ENCODE data around the gene KRTAP5-8. TPM values are rescaled to one million over a fixed set of nuclear protein-coding genes. Genes with fewer than 3 reads are reported as not detected.

The KRTAP5-8 gene
- total RNA-seq, 1 experiment from 2014 or later: not detected

GRCh38 chr11:71563406-71563805, 25.6 kb downstream of the KRTAP5-8 start:
- ChIA-PET POLR2A (no interaction called here), CTCF (interaction anchor here (1.2 to 1.3 kb wide), 2 partner anchors 16 to 115 kb away, joined by 3 read pairs; no protein-coding TSS in a partner anchor)
- H3K27ac ChIP-seq (ENCODE audit: low read length): no peak overlapping the region
- in situ Hi-C loops (cut with HindIII; ENCODE audit: low pct_unique_long_range_greater_than_20kb, low sequenced_read_pairs) (no loop called here), intact Hi-C loops (cut with micrococcal nuclease; ENCODE audit: unreplicated experiment) (loop anchor here (1.0 kb wide), 1 partner anchor 37 kb away; no protein-coding TSS in a partner anchor)
- DNase-seq (ENCODE audit: low read depth, low spot score) (peak; percentile 36), ATAC-seq (peak; percentile 86)
- H3K27me3 ChIP-seq (ENCODE audit: control insufficient read depth, insufficient read depth, low read length): peaks cover 12% of the 10 kb centered on the region; the same call in 1 of the 2 replicates
- H3K9me3 ChIP-seq (ENCODE audit: control insufficient read depth, insufficient read depth, low read depth, low read length): no peaks in the 10 kb centered on the region
- no peaks in the 10 kb centered on the region for H3K4me1 ChIP-seq (ENCODE audit: control insufficient read depth, insufficient read depth, low read length)
- BruUV-seq (replicated peaks): no TSS peak
- TF ChIP-seq CTCF (IDR thresholded peaks at IDR 0.05): peak; percentile 82
- TF ChIP-seq TCF7L2 (IDR thresholded peaks at IDR 0.05; ENCODE audit: low read depth, low read length): no peak
- no peak for TF ChIP-seq REST (IDR thresholded peaks at IDR 0.05; ENCODE audit: insufficient read depth in 1 of 2, low read depth in 2 of 2, low read length in 1 of 2)
- no peak overlapping the region for H3K4me3 ChIP-seq (ENCODE audit: low read depth in 2 of 2, low read length in 2 of 2)
- no peaks in the 10 kb centered on the region for H3K36me3 ChIP-seq (ENCODE audit: control insufficient read depth, insufficient read depth, low read length)

GRCh38 chr11:71564430-71564829, 26.6 kb downstream of the KRTAP5-8 start:
- Histone ChIP-seq H3K9me3 (ENCODE audit: control insufficient read depth, insufficient read depth, low read depth, low read length) (no peaks in the 10 kb centered on the region), H3K4me3 (ENCODE audit: low read depth in 2 of 2, low read length in 2 of 2) (no peak overlapping the region), H3K27me3 (ENCODE audit: control insufficient read depth, insufficient read depth, low read length) (peaks cover 12% of the 10 kb centered on the region; the same call in 1 of the 2 replicates), H3K36me3 (ENCODE audit: control insufficient read depth, insufficient read depth, low read length) (no peaks in the 10 kb centered on the region), H3K27ac (ENCODE audit: low read length) (no peak overlapping the region), H3K4me1 (ENCODE audit: control insufficient read depth, insufficient read depth, low read length) (peaks cover 2% of the 10 kb centered on the region; the same call in 1 of the 2 replicates)
- ChIA-PET CTCF (interaction anchor here (0.9 kb wide), 2 partner anchors 10 to 39 kb away, joined by 3 read pairs; no protein-coding TSS in a partner anchor), POLR2A (no interaction called here)
- in situ Hi-C loops (cut with HindIII; ENCODE audit: low pct_unique_long_range_greater_than_20kb, low sequenced_read_pairs): no loop called here
- intact Hi-C loops (cut with micrococcal nuclease; ENCODE audit: unreplicated experiment): no loop called here
- BruUV-seq (replicated peaks): no TSS peak
- TF ChIP-seq SIN3A (IDR thresholded peaks at IDR 0.05; ENCODE audit: borderline replicate concordance, insufficient read depth, low read depth, low read length) (no peak), CTCF (IDR thresholded peaks at IDR 0.05) (no peak), TCF7L2 (IDR thresholded peaks at IDR 0.05; ENCODE audit: low read depth, low read length) (no peak), POLR2AphosphoS5 (IDR thresholded peaks at IDR 0.05; ENCODE audit: low read depth, low read length) (no peak), REST (IDR thresholded peaks at IDR 0.05; ENCODE audit: insufficient read depth in 1 of 2, low read depth in 2 of 2, low read length in 1 of 2) (no peak)
- DNase-seq (ENCODE audit: low read depth, low spot score): no peak
- ATAC-seq: no peak
